ENCODE data around the gene SRP54.
"Not testable (repeated sequence)": the region's sequence is repeated elsewhere in the genome, so short reads cannot be mapped to it uniquely, and the experiment has no call there.

The SRP54 gene

GRCh38 chr14:34985740-34986139 is 2.9 kb downstream of the SRP54 start:
- no peak for DNase-seq

- no peak for DNase-seq
These were observed 4.4 kb downstream of the SRP54 start for GRCh38 chr14:34987180-34987579.

- no peak for DNase-seq
These were observed 7.0 kb downstream of the SRP54 start for GRCh38 chr14:34989762-34990161.

GRCh38 chr14:34993426-34993825 is 10.6 kb downstream of the SRP54 start:
- DNase-seq = no peak

- DNase-seq = no peak
These were observed 11.9 kb downstream of the SRP54 start for GRCh38 chr14:34994668-34995067.

- no peak for DNase-seq
These were observed 15.0 kb downstream of the SRP54 start for GRCh38 chr14:34997762-34998161.

- DNase-seq = no peak
These were observed 16.7 kb downstream of the SRP54 start for GRCh38 chr14:34999500-34999899.

- DNase-seq = no peak
These were observed 18.8 kb downstream of the SRP54 start for GRCh38 chr14:35001621-35002020.

GRCh38 chr14:35004839-35005238 is 22.0 kb downstream of the SRP54 start:
- no peak for DNase-seq

- no peak for DNase-seq
These were observed 33.8 kb downstream of the SRP54 start for GRCh38 chr14:35016568-35016967.

GRCh38 chr14:35020713-35021112 is 37.9 kb downstream of the SRP54 start:
- DNase-seq = no peak

- DNase-seq = no peak
These were observed 45.6 kb downstream of the SRP54 start for GRCh38 chr14:35028435-35028834.

GRCh38 chr14:35032562-35032961 is 49.8 kb downstream of the SRP54 start:
- no peak for DNase-seq

- no peak for DNase-seq
These were observed 51.6 kb downstream of the SRP54 start for GRCh38 chr14:35034440-35034833.

- DNase-seq = not testable (repeated sequence)
These were observed 52.3 kb downstream of the SRP54 start for GRCh38 chr14:35034944-35035554.

- not testable (repeated sequence) for DNase-seq
These were observed 55.5 kb downstream of the SRP54 start for GRCh38 chr14:35038312-35038711.

GRCh38 chr14:35042632-35043031 is 59.8 kb downstream of the SRP54 start:
- no peak for DNase-seq

GRCh38 chr14:35043046-35043445 is 60.3 kb downstream of the SRP54 start:
- DNase-seq = no peak

- DNase-seq = no peak
These were observed 62.4 kb downstream of the SRP54 start for GRCh38 chr14:35044939-35045797.

GRCh38 chr14:35045798-35046047 is 62.9 kb downstream of the SRP54 start:
- no peak for DNase-seq

- peak; percentile 93 to 95 for DNase-seq
These were observed 63.4 kb downstream of the SRP54 start, which contains the start of gene FAM177A1 for GRCh38 chr14:35046048-35046750. TSS of gene FAM177A1 (plus strand) at chr14:35046272. CDS start at chr14:35046464, 192 bp downstream.

- DNase-seq = peak in 1 of 2 experiments; percentile 13
These were observed 64.2 kb downstream of the SRP54 start for GRCh38 chr14:35046751-35047536.

GRCh38 chr14:35047976-35048513 is 65.3 kb downstream of the SRP54 start:
- no peak for DNase-seq

Measured in NCI-H1930 (cell line).